Measurements from ENCODE around the gene SLC25A17.
"Not testable (repeated sequence)": the region's sequence is repeated elsewhere in the genome, so short reads cannot be mapped to it uniquely, and the experiment has no call there.

SLC25A17 gene

GRCh38 chr22:40818192-40818746, 877 bp downstream of the SLC25A17 start:
- DNase-seq (ENCODE audit: low read depth in 2 of 2), result no peak

DNA sequence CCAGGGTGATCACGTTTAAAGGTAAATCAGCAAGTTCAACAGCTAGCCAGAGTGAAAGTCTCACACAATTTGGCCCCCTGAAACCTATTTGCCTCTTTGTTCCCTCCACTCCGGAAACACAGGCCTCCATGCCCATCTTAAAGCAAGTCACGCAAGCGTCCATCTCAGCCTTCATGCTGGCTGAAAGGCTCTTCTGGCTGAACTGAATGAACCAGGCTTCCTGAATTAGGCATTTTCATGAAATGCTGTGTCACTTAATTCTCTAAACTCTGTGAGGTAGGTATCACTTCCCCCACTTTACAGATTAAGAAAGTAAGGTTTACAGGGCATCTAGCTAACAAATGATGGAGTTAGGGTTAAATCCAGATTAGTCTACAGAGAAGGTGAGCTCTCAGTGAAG, 1.4 kb downstream of the SLC25A17 start:
- no peak for DNase-seq (ENCODE audit: low read depth in 2 of 2)

DNA sequence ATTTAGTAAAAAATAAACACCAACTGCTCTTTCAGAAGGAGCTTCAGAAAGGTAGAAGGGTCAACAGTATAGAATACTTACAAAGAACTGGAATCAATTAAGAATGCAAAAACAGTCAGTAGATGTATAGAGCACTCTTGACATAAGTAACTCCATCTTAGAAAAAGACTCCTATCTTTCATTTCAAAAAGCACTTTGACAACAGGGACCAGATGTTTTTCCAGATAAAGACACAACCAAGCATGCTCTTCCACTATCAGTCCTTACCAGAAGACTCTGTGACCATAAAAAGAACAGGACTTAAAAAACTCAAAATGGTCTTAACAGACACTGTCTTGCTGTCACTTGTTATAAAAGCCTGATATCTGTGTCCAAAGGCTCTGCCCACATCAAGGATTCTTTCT, 5.2 kb downstream of the SLC25A17 start:
- DNase-seq (ENCODE audit: low read depth in 2 of 2), result no peak

DNA sequence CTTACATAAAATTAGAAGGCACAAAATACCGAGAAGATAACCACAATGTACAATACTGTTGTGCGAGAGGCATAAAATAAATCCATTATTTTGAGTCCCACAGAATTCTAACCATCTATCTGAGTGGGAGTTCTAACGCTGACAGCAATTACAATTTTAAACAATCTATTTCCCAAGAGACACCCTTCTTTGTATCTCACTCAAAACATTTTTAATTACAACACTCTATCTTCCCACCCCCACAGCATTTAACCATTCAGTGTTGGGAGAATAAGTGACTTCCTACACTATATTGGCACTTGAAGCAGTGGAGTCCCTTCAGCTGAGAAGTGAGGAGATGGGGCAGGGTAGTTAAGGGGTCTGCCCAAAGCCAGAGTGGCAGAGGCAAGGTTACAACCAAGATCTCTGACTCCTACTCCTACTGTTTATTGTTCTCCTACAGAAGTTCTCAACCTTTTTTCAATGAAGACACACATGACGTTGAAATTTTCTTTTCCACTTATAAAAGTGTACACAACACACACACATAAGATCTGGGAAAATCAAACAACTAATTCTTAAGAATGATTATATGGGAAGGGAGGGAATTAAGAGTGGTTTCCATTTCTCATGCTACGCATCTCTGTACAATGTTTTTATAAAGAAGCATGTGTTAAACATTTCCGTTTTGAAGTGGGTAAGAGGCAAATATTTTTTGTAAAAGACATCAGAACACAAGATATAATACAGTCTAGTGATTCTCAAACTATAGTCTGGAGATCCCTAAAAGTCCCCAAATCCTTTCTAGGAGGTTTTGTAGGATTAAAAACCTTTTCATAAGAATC, 10.9 kb downstream of the SLC25A17 start:
- DNase-seq (ENCODE audit: low read depth in 2 of 2), result no peak

DNA sequence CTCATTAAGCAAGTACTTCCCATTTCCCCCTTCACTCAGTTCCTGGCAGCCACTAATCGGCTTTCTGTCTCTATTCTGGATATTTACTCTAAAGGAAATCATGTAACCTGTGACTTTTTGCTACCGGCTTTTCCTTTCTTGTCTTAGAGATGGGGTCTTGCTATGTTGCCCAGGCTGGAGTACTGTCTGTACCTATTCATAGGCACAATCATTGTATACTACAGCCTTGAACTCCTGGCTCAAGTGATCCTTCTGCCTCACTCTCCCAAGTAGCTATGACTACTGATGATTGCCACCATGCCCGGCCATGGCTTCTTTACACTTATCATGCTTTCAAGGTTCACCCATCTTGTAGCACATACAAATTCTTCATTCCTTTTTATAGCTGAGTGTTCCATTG, 12.4 kb downstream of the SLC25A17 start:
- no peak for DNase-seq (ENCODE audit: low read depth in 2 of 2)

DNA sequence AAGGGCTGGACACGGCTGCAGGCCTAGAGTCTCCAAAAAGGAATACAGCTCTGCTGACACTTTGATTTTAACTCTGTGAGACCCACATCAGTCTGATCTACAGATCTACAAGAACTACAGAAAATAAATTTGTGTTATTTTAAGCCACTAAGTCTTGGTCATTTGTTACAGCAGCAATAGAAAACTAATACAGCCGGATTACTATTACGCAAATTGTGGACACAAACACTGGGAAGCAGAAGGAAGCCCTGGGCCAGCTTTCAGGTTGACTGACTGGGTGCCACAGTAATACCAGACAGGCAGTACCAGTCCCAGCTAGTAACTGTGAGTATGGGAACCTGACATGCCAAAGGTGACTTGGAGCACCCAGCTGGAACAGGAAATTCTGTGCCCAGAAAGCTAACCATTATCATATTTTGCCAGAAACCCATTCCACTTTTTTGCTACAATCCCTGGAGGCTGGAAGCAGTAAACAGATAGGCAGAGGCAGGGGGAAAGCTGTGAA, 13.4 kb downstream of the SLC25A17 start:
- DNase-seq (ENCODE audit: low read depth in 2 of 2), result no peak

DNA sequence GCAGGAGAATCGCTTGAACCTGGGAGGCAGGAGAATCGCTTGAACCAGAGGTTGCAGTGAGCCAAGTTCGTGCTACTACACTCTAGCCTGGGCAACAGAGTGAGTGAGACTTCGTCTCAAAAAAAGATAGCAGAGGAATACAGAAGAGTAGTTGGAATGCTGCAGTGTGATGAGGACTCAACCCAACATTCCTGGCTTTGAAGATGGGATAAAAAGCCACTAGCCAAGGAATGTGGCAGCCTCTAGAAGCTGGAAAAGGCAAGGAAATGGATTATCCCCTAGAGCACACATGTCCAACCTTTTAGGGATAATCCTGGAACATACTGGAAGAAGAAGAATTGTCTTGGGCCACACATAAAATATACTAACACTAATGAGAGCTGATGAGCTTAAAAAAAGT, 13.9 kb downstream of the SLC25A17 start:
- DNase-seq (ENCODE audit: low read depth in 2 of 2), result no peak

DNA sequence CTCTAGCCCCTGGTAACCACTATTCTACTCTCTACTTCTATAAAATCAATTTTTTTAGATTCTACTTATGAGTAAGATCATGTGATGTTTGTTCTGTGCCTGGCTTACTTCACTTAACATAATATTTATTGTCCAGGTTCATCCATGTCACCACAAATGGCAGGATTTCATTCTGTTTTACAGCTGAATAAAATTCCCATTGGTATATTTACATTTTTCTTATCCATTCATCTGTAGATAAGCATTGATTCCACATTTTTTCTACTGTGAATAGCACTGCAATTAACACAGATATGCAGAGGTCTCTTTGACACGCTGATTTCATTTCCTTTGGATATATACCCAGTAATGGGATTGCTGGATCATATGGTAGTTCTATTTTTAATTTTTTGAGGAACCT, 15.8 kb downstream of the SLC25A17 start:
- DNase-seq (ENCODE audit: low read depth in 2 of 2), result no peak

DNA sequence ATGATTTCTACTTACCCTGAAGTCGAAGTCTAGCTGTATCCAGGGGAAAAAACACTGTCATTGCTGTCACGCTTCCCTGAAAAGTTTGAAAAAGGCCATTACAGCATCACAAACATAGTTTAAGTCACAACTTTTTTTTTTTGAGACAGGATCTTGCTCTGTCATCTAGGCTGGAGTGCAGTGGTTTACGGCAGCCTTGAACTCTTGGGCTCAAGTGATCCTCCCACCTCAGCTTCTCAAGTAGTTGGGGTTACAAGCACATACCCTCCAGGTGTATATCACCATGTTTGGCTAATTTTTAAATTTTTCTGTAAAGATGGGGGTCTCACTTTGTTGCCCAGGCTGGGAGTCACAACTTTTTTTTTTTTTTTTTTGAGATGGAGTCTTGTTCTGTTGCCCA, 20.1 kb downstream of the SLC25A17 start:
- no peak for DNase-seq (ENCODE audit: low read depth in 2 of 2)

DNA sequence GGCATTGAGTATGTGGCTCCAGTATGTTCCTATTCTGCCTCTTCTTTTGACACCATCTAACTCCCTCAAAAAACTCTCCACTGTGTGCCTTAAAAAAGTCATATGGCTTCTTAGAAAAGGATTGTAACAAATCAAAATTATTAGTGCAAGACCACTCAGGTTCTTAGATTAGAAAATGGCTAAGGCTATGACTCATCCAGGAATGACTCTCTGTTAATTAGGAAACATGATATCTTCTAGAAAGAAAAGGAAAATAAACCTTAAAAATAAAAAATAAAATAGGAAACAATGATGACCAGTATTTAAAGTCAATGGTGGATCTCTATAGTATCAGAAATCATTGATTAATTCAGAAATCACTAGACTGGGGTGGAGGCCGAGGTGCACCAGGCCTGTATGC, 21.7 kb downstream of the SLC25A17 start:
- no peak for DNase-seq (ENCODE audit: low read depth in 2 of 2)

GRCh38 chr22:40792451-40792850, 26.7 kb downstream of the SLC25A17 start:
- DNase-seq (ENCODE audit: low read depth in 2 of 2), result no peak

GRCh38 chr22:40791241-40791640, 27.9 kb downstream of the SLC25A17 start:
- DNase-seq (ENCODE audit: low read depth in 2 of 2), result no peak

DNA sequence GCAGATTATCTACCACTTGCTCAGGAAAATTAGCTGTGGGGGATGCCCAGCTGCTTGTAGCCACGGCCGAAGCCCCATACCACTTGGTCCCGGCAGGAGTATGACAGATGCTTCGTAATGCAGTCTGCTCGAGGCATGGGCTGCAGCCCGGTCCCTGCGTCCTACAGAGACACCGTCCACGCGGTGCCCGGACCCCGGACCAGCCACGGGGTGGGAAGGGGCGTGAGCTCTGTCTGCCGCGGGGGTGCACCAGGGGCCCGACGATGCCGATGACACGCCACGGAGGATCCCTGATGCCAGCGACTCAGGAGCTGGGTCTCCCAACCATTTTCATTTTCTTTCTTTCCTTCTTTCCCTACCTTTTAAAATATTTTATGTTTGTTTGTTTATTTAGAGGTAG, 30.0 kb downstream of the SLC25A17 start:
- DNase-seq (ENCODE audit: low read depth in 2 of 2), result no peak

DNA sequence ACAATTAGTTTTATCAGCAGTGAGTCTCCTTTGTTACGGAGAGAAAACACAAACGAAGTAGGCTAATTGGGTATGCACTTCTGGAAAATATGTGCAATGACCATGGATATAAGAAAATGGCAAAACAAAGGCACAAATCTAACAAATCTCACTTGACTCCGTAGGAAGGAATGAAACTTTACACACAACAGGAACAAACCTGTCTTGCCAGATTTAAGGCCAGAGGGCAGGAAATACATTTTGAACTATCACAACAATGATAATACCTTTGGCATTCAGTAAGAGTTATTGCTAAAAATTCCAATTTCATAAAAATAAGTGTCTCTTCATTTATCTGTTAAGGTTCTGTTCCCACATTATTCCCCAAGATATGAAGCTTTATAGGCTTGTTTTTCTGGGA, 36.6 kb downstream of the SLC25A17 start:
- no peak for DNase-seq (ENCODE audit: low read depth in 2 of 2)

DNA sequence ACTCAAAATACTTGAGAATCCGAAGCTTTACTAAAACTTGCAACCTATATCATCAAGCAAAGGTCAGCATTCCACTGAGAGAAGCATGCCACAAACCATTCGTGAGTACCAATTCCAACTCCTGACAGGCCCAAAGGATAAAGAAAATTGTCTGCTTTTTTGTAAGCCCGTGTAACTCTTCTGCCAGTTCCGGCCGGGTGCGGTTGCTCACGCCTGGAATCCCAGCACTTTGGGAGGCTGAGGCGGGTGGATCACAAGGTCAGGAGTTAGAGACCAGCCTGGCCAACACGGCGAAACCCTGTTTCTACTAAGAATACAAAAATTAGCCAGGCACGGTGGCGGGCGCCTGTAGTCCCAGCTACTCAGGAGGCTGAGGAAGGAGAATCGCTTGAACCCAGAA, 37.4 kb downstream of the SLC25A17 start:
- DNase-seq (ENCODE audit: low read depth in 2 of 2), result not testable (repeated sequence)

- no peak for DNase-seq (ENCODE audit: low read depth in 2 of 2)
Observed at GRCh38 chr22:40769761-40770160, 49.4 kb downstream of the SLC25A17 start.

- DNase-seq (ENCODE audit: low read depth in 2 of 2), result no peak
Observed at GRCh38 chr22:40768206-40768605, 50.9 kb downstream of the SLC25A17 start.

DNA sequence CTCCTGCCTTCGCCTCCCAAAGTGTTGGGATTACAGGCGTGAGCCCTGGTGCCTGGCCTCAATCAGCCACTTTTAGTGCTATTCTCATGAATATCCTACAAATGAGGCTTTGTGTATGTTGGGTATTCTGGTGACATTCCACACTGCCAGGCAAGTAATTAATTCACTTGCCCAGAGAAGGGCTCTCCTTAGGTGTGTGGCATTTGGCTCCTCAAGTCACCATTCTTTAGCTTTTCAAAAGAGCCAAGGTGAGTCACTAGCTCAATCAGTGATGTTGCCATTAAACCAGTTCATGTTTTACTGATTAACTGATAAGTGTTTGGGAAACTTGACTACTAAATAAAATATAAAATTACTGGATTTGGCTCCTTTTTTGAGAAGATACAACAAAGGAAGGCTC, 52.2 kb downstream of the SLC25A17 start:
- no peak for DNase-seq (ENCODE audit: low read depth in 2 of 2)

DNA sequence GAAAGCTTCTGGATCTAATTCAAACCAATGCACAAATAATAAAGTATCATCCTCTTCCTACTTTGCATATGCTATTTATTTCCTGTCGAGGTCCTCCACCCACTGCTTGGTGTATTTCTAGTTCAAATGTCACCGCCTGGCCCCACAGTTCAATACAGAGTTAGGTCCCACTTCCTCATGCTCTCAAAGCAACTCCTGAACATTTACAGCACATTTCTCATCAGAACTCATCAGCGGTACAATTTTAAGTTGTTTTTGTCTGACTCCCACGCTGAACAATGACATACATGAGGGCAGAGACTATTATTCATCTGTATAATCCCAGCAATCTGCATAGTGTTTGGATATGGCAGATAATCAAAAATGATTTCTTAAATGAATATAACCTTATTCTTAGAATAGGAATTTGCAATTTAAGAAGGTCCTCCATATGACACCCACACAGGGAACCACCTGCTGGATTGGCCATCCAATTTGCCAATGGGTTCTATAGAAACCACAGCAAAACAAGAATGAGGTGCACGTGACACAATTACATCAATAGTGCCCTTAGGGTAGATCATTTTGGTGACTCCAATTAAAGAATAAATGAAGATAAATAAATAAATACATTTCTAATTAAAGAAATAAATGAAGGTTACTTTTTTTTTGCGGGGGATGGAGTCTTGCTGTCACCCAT, 54.2 kb downstream of the SLC25A17 start:
- DNase-seq (ENCODE audit: low read depth in 2 of 2), result no peak

- DNase-seq (ENCODE audit: low read depth in 2 of 2), result no peak
Observed at GRCh38 chr22:40759294-40759840, 59.8 kb downstream of the SLC25A17 start.

DNA sequence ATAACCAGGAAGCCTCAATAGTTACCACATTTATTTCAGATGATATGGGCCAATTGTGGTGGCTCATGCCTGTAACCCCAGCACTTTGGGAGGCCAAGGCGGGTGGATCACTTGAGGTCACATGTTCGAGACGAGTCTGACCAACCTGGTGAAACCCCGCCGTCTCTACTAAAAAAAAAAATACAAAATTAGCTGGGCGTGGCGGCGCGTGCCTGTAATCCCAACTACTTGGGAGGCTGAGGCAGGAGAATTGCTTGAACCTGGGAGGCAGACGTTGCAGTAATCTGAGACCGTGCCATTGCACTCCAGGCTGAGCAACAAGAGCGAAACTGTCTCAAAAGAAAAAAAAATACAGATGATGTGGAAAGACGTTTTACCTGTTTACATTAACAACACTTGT, 60.3 kb downstream of the SLC25A17 start:
- not testable (repeated sequence) for DNase-seq (ENCODE audit: low read depth in 2 of 2)

GRCh38 chr22:40758390-40758789, 60.8 kb downstream of the SLC25A17 start:
- no peak for DNase-seq (ENCODE audit: low read depth in 2 of 2)

DNA sequence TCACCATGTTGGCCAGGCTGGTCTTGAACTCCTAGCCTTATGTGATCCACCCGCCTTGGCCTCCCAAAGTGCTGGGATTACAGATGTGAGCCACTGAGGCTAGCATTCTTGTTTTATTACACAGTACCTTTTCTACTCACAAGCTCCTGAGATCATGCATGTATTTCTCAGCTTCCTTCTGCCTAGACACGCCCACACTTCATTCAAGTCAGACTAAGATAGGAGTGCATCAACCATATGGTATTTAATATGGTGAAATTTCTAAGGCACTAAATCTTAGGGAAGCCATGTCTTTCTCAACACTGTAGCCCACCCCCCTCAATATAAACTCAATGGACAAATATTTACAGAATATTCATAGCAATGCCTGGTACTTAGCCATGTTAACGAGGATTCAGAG, 62.1 kb downstream of the SLC25A17 start:
- DNase-seq (ENCODE audit: low read depth in 2 of 2), result no peak
